GM12874 (cell line): ENCODE data around the gene BICDL2.

Experiments
- CTCF ChIP-seq: IDR thresholded peaks from 2 replicates; pipeline ENCODE4 v1.5.1; 2011; ENCODE audit warnings: low read depth, mild to moderate bottlenecking, control low read depth, low read length, moderate library complexity; ENCODE audit not compliant: insufficient read depth

Gene BICDL2

GRCh38 chr16:3074860-3075522, 38.2 kb upstream of the BICDL2 start:
- TF ChIP-seq CTCF = no peak

- no peak for TF ChIP-seq CTCF
Measured at GRCh38 chr16:3073448-3073847, 36.7 kb upstream of the BICDL2 start.

- no peak for TF ChIP-seq CTCF
Measured at GRCh38 chr16:3071655-3072054, 34.9 kb upstream of the BICDL2 start.

- TF ChIP-seq CTCF = no peak
Measured at GRCh38 chr16:3070608-3071111, 33.9 kb upstream of the BICDL2 start.

- no peak for TF ChIP-seq CTCF
Measured at GRCh38 chr16:3068487-3068886, 31.7 kb upstream of the BICDL2 start.

- TF ChIP-seq CTCF = no peak
Measured at GRCh38 chr16:3066440-3066748, 29.6 kb upstream of the BICDL2 start.

GRCh38 chr16:3065742-3066439, 29.1 kb upstream of the BICDL2 start:
- no peak for TF ChIP-seq CTCF
